CD4-positive, CD25-positive, alpha-beta regulatory T cell (primary cell): ENCODE results near the gene ZNF593. TPM values are rescaled to one million over a fixed set of nuclear protein-coding genes. Genes with fewer than 3 reads are reported as not detected.

Experiments
- ATAC-seq, 2 donors: fragments of 150-1000 bp; cut with Tn5 transposase; one replicate each; pipeline ENCODE4 v1.10.0; 2021; ENCODE audit warnings: low read depth in 2 of 2, moderate number of reproducible peaks in 2 of 2, moderate library complexity in 1 of 2
- DNase-seq, 3 donors: peaks; one replicate each; pipeline versions ENCODE4 v3.0.0 to v3.0.0-alpha.2; 2012 to 2022; ENCODE audit warnings: mixed read lengths in 1 of 3
- H3K27ac ChIP-seq: one replicate; pipeline ENCODE4 v1.7.0; 2013; ENCODE audit warnings: mild to moderate bottlenecking, low read length; ENCODE audit not compliant: insufficient read depth, poor library complexity, severe bottlenecking
- H3K27me3 ChIP-seq: one replicate; pipeline ENCODE4 v1.7.0; 2013; ENCODE audit warnings: low read length; ENCODE audit not compliant: control insufficient read depth, insufficient read depth
- H3K36me3 ChIP-seq: one replicate; pipeline ENCODE4 v1.7.0; 2013; ENCODE audit warnings: mild to moderate bottlenecking, low read length, moderate library complexity; ENCODE audit not compliant: control insufficient read depth, insufficient read depth
- H3K4me1 ChIP-seq: 2 replicates; pipeline ENCODE4 v1.7.0; 2013; ENCODE audit warnings: mild to moderate bottlenecking, low read length; ENCODE audit not compliant: insufficient read depth, control insufficient read depth, poor library complexity, severe bottlenecking
- H3K4me3 ChIP-seq: one replicate; pipeline ENCODE4 v1.7.0; 2013; ENCODE audit warnings: low read depth, mild to moderate bottlenecking, low read length, moderate library complexity
- H3K9me3 ChIP-seq, 2 experiments: 1 replicate in 1 of 2; 2 replicates in 1 of 2; pipeline ENCODE4 v1.7.0; 2013; ENCODE audit warnings: low read length in 2 of 2, mild to moderate bottlenecking in 1 of 2, moderate library complexity in 1 of 2; ENCODE audit not compliant: control insufficient read depth in 2 of 2
- H3K27ac Mint-ChIP-seq, 3 donors: one replicate each; pipeline ENCODE4 v1.8.0; 2020 to 2022; ENCODE audit warnings: mild to moderate bottlenecking in 3 of 3, mixed read lengths in 3 of 3, moderate library complexity in 2 of 3
- H3K27me3 Mint-ChIP-seq: one replicate; pipeline ENCODE4 v1.8.0; 2022; ENCODE audit warnings: mild to moderate bottlenecking, mixed read lengths
- H3K36me3 Mint-ChIP-seq: one replicate; pipeline ENCODE4 v1.8.0; 2020; ENCODE audit warnings: mixed read lengths
- H3K4me1 Mint-ChIP-seq, 4 donors: one replicate each; pipeline ENCODE4 v1.8.0; 2020 to 2022; ENCODE audit warnings: mixed read lengths in 4 of 4, mild to moderate bottlenecking in 1 of 4
- H3K4me3 Mint-ChIP-seq, 4 donors: one replicate each; pipeline ENCODE4 v1.8.0; 2020 to 2022; ENCODE audit warnings: mild to moderate bottlenecking in 4 of 4, mixed read lengths in 4 of 4, moderate library complexity in 3 of 4
- H3K9me3 Mint-ChIP-seq, 7 donors: one replicate each; pipeline ENCODE4 v1.8.0; 2020 to 2022; ENCODE audit warnings: mixed read lengths in 7 of 7, mild to moderate bottlenecking in 3 of 7, moderate library complexity in 2 of 7
- polyA plus RNA-seq, 4 donors: library from polyadenylated mRNA; unstranded; fragments of 300-500 nt; fragmentation: Illumina TruSeq; gene quantifications; one replicate each; pipeline ENCODE4 v1.2.3, GENCODE V29; 2021
- total RNA-seq: library from RNA; stranded (reverse); gene quantifications from one replicate; pipeline ENCODE4 v1.2.3, GENCODE V29; 2022

Gene ZNF593
- total and polyA plus RNA-seq, 5 donors from 2014 or later, result 16.8 to 65.6 (median 46.1) TPM

- Mint-ChIP-seq H3K4me3 (no peak overlapping the region), H3K4me1 (no peaks in the 10 kb centered on the region), H3K27me3 (peaks cover 69% of the 10 kb centered on the region), H3K27ac (no peak overlapping the region), H3K36me3 (no peaks in the 10 kb centered on the region), H3K9me3 (peaks cover 0 to 2% (median 0%) of the 10 kb centered on the region in 7 donors)
- H3K9me3 ChIP-seq, result no peaks in the 10 kb centered on the region
- DNase-seq (no peak), ATAC-seq (no peak)
- peaks cover 5% of the 10 kb centered on the region for H3K4me1 ChIP-seq
- no peak overlapping the region for H3K27ac ChIP-seq
- H3K27me3 ChIP-seq, result peaks cover 8% of the 10 kb centered on the region
- H3K4me3 ChIP-seq, result no peak overlapping the region
- H3K36me3 ChIP-seq, result no peaks in the 10 kb centered on the region
These were observed 14.1 kb upstream of the ZNF593 start for GRCh38 chr1:26155370-26156284.

GRCh38 chr1:26156285-26157038, 13.2 kb upstream of the ZNF593 start:
- Histone ChIP-seq H3K9me3 (no peaks in the 10 kb centered on the region), H3K4me1 (peaks cover 9% of the 10 kb centered on the region), H3K27me3 (peaks cover 9% of the 10 kb centered on the region), H3K4me3 (no peak overlapping the region), H3K27ac (no peak overlapping the region), H3K36me3 (no peaks in the 10 kb centered on the region)
- DNase-seq, result no peak
- Mint-ChIP-seq H3K27ac (no peak overlapping the region), H3K27me3 (peaks cover 75% of the 10 kb centered on the region), H3K36me3 (no peaks in the 10 kb centered on the region), H3K9me3 (peaks cover 0 to 2% (median 0%) of the 10 kb centered on the region in 7 donors), H3K4me3 (no peak overlapping the region), H3K4me1 (peaks cover 0 to 2% (median 0%) of the 10 kb centered on the region in 4 donors)
- no peak for ATAC-seq

- Mint-ChIP-seq H3K4me1 (peaks cover 0 to 7% (median 3%) of the 10 kb centered on the region in 4 donors), H3K9me3 (peaks cover 0 to 2% (median 0%) of the 10 kb centered on the region in 7 donors), H3K27ac (no peak overlapping the region), H3K36me3 (no peaks in the 10 kb centered on the region), H3K4me3 (peak overlapping the region in 2 of 4 donors; percentile 18 to 35), H3K27me3 (peaks cover 73% of the 10 kb centered on the region)
- no peak overlapping the region for H3K4me3 ChIP-seq
- H3K36me3 ChIP-seq, result no peaks in the 10 kb centered on the region
- no peak overlapping the region for H3K27ac ChIP-seq
- H3K4me1 ChIP-seq, result peaks cover 20% of the 10 kb centered on the region
- DNase-seq, result no peak
- no peaks in the 10 kb centered on the region for H3K9me3 ChIP-seq
- H3K27me3 ChIP-seq, result peaks cover 14% of the 10 kb centered on the region
- no peak for ATAC-seq
These were observed 11.3 kb upstream of the ZNF593 start for GRCh38 chr1:26158271-26158907.

- no peak for DNase-seq
- peaks cover 11% of the 10 kb centered on the region for H3K27me3 ChIP-seq
- Mint-ChIP-seq H3K4me3 (peak within 1 kb of the TSS in 3 of 4 donors; percentile 18 to 75 (median 35)), H3K27ac (no peak within 1 kb of the TSS), H3K27me3 (peaks cover 70% of the 10 kb centered on the region), H3K9me3 (no peaks in the 10 kb centered on the region), H3K4me1 (peaks cover 0 to 9% (median 5%) of the 10 kb centered on the region in 4 donors), H3K36me3 (no peaks in the 10 kb centered on the region)
- H3K4me1 ChIP-seq, result peaks cover 27% of the 10 kb centered on the region
- H3K36me3 ChIP-seq, result no peaks in the 10 kb centered on the region
- H3K27ac ChIP-seq, result no peak within 1 kb of the TSS
- no peak within 1 kb of the TSS for H3K4me3 ChIP-seq
- no peaks in the 10 kb centered on the region for H3K9me3 ChIP-seq
- no peak for ATAC-seq
These were observed 10.6 kb upstream of the ZNF593 start, which contains the start of gene FAM110D for GRCh38 chr1:26158908-26159742. FAM110D (plus strand) TSS chr1:26159079; CDS start chr1:26161292, 2,213 bp downstream.

- H3K4me3 Mint-ChIP-seq, result peak overlapping the region in 1 of 4 donors; percentile 75
- Histone ChIP-seq H3K27me3 (peaks cover 10% of the 10 kb centered on the region), H3K9me3 (no peaks in the 10 kb centered on the region), H3K4me1 (peaks cover 31% of the 10 kb centered on the region), H3K27ac (no peak overlapping the region), H3K36me3 (no peaks in the 10 kb centered on the region), H3K4me3 (no peak overlapping the region)
- peaks cover 65% of the 10 kb centered on the region for H3K27me3 Mint-ChIP-seq
- no peak for DNase-seq
- no peaks in the 10 kb centered on the region for H3K36me3 Mint-ChIP-seq
- H3K4me1 Mint-ChIP-seq, result peaks cover 0 to 12% (median 5%) of the 10 kb centered on the region in 4 donors
- no peak for ATAC-seq
- H3K9me3 Mint-ChIP-seq, result no peaks in the 10 kb centered on the region
- no peak overlapping the region for H3K27ac Mint-ChIP-seq
These were observed 10.0 kb upstream of the ZNF593 start for GRCh38 chr1:26159743-26160039.

GRCh38 chr1:26160527-26161414, 8.9 kb upstream of the ZNF593 start:
- no peak overlapping the region for H3K27ac ChIP-seq
- ATAC-seq (no peak), DNase-seq (no peak)
- H3K9me3 ChIP-seq, result no peaks in the 10 kb centered on the region
- peaks cover 0 to 17% (median 5%) of the 10 kb centered on the region in 4 donors for H3K4me1 Mint-ChIP-seq
- no peaks in the 10 kb centered on the region for H3K36me3 ChIP-seq
- no peak overlapping the region for H3K27ac Mint-ChIP-seq
- no peaks in the 10 kb centered on the region for H3K36me3 Mint-ChIP-seq
- peaks cover 55% of the 10 kb centered on the region for H3K27me3 Mint-ChIP-seq
- no peaks in the 10 kb centered on the region for H3K9me3 Mint-ChIP-seq
- H3K4me3 ChIP-seq, result no peak overlapping the region
- H3K27me3 ChIP-seq, result peaks cover 10% of the 10 kb centered on the region
- H3K4me3 Mint-ChIP-seq, result no peak overlapping the region
- peaks cover 31% of the 10 kb centered on the region for H3K4me1 ChIP-seq
